ENCODE results near the gene CHRM4. TPM values are rescaled to one million over a fixed set of nuclear protein-coding genes. Genes with fewer than 3 reads are reported as not detected.

CHRM4 gene
- total RNA-seq, 2 donors from 2014 or later, result 2.8 TPM; not detected in 1

- no peak for DNase-seq (ENCODE audit: low spot score)
- Histone ChIP-seq H3K4me1 (replicated peaks) (peaks cover 10% of the 10 kb centered on the region), H3K9me3 (no peaks in the 10 kb centered on the region), H3K4me3 (no peak overlapping the region), H3K27ac (peak overlapping the region in 1 of 2 donors; percentile 18), H3K36me3 (no peaks in the 10 kb centered on the region), H3K27me3 (replicated peaks; ENCODE audit: insufficient read depth) (no peaks in the 10 kb centered on the region)
- intact Hi-C loops (cut with DNase I), result no loop called here
- TF ChIP-seq POLR2A (IDR thresholded peaks at IDR 0.05) (no peak), CTCF (IDR thresholded peaks at IDR 0.05) (no peak), POLR2AphosphoS5 (IDR thresholded peaks at IDR 0.05) (no peak)
- WGBS, result 59% methylated on average over 9 of the region's 9 CpGs
Measured at GRCh38 chr11:46363031-46363407, 28.6 kb downstream of the CHRM4 start.

- no peak for DNase-seq (ENCODE audit: low spot score)
Measured at GRCh38 chr11:46362156-46363030, 29.2 kb downstream of the CHRM4 start.

GRCh38 chr11:46361283-46362155 lies 30.1 kb downstream of the CHRM4 start:
- no peak for DNase-seq (ENCODE audit: low spot score)
- H3K27me3 ChIP-seq (replicated peaks; ENCODE audit: insufficient read depth), result no peaks in the 10 kb centered on the region
- intact Hi-C loops (cut with DNase I), result no loop called here
- TF ChIP-seq POLR2AphosphoS5 (IDR thresholded peaks at IDR 0.05) (no peak), POLR2A (IDR thresholded peaks at IDR 0.05) (no peak), CTCF (IDR thresholded peaks at IDR 0.05) (no peak)
- H3K27ac ChIP-seq, result peak overlapping the region; percentile 72 to 77
- peaks cover 10% of the 10 kb centered on the region for H3K4me1 ChIP-seq (replicated peaks)
- H3K9me3 ChIP-seq, result no peaks in the 10 kb centered on the region
- peak overlapping the region; percentile 6 to 24 for H3K4me3 ChIP-seq
- 7% methylated on average over 26 of the region's 26 CpGs for WGBS
- no peaks in the 10 kb centered on the region for H3K36me3 ChIP-seq

More at GRCh38 chr11:46362156-46363030, 29.2 kb downstream of the CHRM4 start:
- no peaks in the 10 kb centered on the region for H3K36me3 ChIP-seq
- H3K4me1 ChIP-seq (replicated peaks), result peaks cover 10% of the 10 kb centered on the region
- peak overlapping the region; percentile 72 to 77 for H3K27ac ChIP-seq
- H3K27me3 ChIP-seq (replicated peaks; ENCODE audit: insufficient read depth), result no peaks in the 10 kb centered on the region
- TF ChIP-seq POLR2A (IDR thresholded peaks at IDR 0.05) (no peak), CTCF (IDR thresholded peaks at IDR 0.05) (no peak), POLR2AphosphoS5 (IDR thresholded peaks at IDR 0.05) (no peak)
- intact Hi-C loops (cut with DNase I), result no loop called here
- H3K4me3 ChIP-seq, result no peak overlapping the region
- no peaks in the 10 kb centered on the region for H3K9me3 ChIP-seq
- WGBS, result 85% methylated on average over 20 of the region's 20 CpGs

GRCh38 chr11:46360878-46361277 lies 30.7 kb downstream of the CHRM4 start:
- DNase-seq (ENCODE audit: low spot score), result no peak
- Histone ChIP-seq H3K27ac (peak overlapping the region; percentile 72 to 77), H3K4me1 (replicated peaks) (peaks cover 10% of the 10 kb centered on the region), H3K9me3 (no peaks in the 10 kb centered on the region), H3K4me3 (peak overlapping the region; percentile 6 to 24), H3K27me3 (replicated peaks; ENCODE audit: insufficient read depth) (no peaks in the 10 kb centered on the region), H3K36me3 (no peaks in the 10 kb centered on the region)
- 55% methylated on average over 7 of the region's 7 CpGs for WGBS
- TF ChIP-seq CTCF (IDR thresholded peaks at IDR 0.05) (no peak), POLR2A (IDR thresholded peaks at IDR 0.05) (no peak), POLR2AphosphoS5 (IDR thresholded peaks at IDR 0.05) (no peak)
- intact Hi-C loops (cut with DNase I), result no loop called here
